H54 (cell line): Measurements from ENCODE around the gene ANKRD22.
"Not testable (repeated sequence)": the region's sequence is repeated elsewhere in the genome, so short reads cannot be mapped to it uniquely, and the experiment has no call there.

Experiments used
- DNase-seq: peaks from one replicate; pipeline ENCODE4 v3.0.0; 2011; ENCODE audit warnings: low spot score, mixed read lengths; ENCODE audit not compliant: insufficient read length
- FAIRE-seq: peaks from 3 replicates; lab custom pipeline; 2011; peaks lifted over from hg19 to GRCh38; lab: Jason Lieb, UNC
- POLR2A ChIP-seq: IDR thresholded peaks from 2 replicates; pipeline ENCODE4 v1.6.1; 2011; ENCODE audit warnings: low read depth, mild to moderate bottlenecking, low read length

The ANKRD22 gene

DNA sequence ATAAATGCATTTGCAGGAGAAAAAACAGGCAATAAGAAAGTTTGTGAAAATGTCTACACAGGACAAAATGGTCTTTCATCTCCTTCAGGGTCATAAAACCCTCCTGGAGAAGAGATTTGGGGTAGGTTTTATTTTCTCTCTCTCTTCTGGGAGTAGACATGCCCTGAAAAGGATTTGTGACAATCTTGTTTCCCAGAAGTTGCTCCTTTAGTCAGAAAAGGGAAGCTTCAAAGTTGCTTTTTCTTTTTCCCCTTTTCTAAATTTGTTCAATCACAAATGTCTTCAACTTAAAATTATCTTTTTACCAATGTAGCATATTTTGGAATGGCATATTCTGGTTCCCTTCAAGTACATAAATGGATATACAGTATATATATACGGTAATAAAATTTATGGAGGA, 9.4 kb upstream of the ANKRD22 start:
- FAIRE-seq, result no peak
- TF ChIP-seq POLR2A, result no peak
- no peak for DNase-seq

DNA sequence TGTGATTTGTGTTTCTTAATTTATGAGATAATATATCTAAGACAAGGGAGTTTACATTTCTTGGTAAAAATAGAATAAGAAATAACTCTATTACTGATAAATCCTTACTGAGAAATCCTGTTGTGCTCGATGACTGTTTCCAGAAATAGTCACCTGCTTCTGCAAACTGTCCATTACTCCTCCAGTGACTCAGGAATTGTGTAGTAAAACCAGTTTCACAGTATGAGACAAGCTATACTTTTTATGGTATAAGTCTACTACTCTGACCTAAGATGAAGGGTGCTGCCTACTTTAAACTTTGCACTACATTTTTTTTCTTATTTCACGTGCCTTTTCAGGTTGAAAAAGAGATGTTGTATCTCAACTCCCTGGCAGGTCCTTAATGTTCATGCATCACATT, 6.8 kb upstream of the ANKRD22 start:
- no peak for DNase-seq
- FAIRE-seq, result peak; percentile 6
- no peak for TF ChIP-seq POLR2A

DNA sequence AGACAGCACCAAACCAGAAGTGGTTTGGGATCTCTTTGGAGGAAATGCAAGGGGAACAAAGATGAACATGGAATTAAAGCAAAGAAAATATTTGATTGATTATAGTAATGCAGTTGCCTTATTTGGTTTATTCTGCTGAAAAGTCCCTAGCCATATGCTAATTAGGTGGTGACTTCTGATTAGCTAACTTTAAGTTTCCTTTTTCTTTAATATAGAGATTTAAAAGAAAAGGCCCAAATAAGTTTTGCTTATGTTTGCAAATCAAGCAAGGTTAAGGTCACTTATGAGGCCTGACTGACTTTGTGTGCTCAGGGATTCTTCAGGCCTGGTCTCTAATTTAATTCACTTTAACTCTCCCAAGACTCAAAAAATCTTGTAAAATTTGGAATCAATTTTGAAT, 6.2 kb upstream of the ANKRD22 start:
- DNase-seq (no peak), FAIRE-seq (no peak)
- no peak for TF ChIP-seq POLR2A

DNA sequence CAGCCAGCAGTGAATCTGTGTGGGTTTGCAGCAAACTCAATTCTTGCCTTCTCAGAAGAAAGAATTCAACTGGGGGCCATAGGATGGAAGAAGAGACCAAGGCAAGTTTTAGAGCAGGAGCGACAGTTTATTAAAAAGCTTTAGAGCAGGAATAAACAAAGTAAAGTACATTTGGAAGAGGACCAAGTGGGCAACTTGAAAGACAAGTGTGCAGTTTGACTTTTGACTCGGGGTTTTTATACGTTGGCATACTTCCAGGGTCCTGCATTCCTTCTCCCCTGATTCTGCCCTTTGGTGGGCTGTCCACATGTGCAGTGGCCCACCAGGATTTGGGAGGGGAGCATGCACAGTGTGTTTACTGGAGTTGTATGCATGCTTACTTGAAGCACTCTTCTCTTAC, 3.0 kb upstream of the ANKRD22 start:
- TF ChIP-seq POLR2A, result no peak
- DNase-seq (no peak), FAIRE-seq (no peak)

DNA sequence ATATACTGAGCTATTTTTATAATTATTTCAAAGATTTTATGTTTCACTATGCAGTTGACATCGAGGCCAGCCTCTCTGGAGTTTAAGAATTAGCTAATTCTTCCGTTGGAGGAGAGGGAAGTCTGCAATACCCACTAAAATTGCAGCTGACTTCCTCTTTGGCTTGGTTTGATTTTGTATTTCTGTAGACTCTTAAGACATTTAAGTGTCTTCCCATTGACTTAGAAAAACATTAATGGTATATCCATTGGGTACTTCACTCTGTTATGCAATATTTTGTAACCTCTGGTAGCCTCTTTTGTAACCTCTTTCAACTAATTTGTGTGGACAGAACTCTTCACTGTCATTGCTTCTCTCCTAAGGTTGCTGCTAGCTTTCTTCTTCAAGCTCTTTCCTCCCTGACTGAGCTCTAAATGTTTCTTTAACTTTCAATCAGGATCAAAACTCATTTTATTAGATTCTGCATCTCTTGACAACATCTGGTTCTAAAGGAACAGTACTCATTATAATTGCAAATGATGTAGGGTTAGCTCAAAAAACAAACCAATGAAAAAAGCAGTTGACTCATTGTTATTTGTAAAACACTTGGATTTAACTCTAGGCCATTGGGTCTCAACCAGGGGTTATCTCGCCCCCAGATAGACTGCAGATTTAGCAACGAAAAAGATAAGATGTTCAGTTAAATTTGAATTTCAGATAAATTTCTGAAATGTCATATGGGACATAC, 1.7 kb upstream of the ANKRD22 start:
- DNase-seq (no peak), FAIRE-seq (no peak)
- no peak for TF ChIP-seq POLR2A

DNA sequence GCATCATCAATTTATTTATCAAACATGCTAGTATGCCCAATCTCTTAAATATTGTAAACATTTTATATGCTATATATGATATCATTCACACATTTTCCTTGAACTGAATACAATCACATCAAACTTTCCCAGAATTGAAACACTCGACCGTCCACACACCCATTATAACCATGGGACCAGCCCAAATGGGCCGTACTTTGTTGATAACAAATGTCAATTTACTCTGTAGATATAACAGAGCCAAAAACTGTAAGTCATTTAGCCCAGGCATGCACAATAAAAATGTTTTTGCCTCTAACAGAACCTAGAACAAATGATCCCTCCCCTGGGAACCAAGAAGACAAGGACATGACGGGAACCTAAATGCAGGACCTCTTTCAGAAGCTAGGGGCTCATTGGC, 683 bp upstream of the ANKRD22 start:
- FAIRE-seq, result peak; percentile 6
- DNase-seq, result no peak
- TF ChIP-seq POLR2A, result no peak

DNA sequence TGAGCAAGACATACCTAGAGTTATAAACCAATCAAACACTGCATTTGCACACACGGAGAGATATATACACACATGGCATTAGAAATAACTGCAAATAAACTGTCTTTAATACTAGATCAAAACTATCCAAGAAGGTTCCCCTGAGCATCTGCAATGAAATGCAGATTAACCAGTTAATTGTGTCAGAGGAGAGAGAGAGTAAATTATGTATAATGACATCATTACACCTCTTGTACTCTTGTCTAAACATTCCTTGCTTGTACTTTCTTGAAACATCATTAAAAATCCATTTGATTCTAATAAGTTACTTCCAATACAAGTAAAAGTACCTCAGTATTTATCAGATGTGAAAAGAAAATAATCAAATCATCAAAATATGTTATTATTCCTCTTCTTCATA, 932 bp downstream of the ANKRD22 start:
- FAIRE-seq (peak; percentile 15), DNase-seq (no peak)
- no peak for TF ChIP-seq POLR2A

DNA sequence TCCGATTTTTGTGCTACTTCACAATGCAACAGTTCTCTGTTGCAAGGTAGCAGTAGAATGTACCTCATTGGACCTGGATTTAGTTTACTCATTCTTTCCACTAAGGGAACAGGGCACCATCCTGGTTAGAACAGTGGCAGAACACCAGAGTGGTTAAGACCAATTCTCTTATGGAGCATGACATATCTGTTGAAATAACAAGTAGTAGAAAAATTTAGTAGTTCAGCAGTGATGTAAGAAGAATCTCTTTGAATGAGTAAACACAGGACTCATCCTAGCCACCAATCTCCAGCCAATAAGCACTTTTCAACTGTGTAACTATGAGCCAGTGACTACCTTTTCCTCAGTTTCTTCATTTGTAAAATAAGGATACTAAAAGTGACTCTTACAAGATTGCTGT, 2.4 kb downstream of the ANKRD22 start:
- DNase-seq (no peak), FAIRE-seq (peak; percentile 92)
- no peak for TF ChIP-seq POLR2A

DNA sequence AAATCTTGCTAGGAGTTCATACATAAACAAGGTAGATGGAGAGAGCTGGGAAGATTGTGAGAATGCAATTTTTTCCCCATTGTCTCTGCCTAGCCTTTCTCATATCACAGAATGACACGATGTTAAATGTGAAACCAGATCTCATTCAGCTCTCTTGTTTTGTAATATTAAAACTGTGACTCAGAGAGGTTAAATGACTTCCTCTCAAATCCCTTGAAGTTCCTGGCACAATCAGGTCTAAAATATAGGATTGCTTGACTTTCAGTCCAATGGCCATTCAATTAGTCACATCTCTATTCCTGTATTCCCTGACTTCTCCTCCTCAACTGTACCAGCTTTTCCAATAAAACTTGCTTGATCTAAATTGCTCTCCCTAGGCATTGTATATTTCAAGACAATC, 3.1 kb downstream of the ANKRD22 start:
- peak; percentile 12 for DNase-seq
- no peak for TF ChIP-seq POLR2A
- FAIRE-seq, result peak; percentile 100

DNA sequence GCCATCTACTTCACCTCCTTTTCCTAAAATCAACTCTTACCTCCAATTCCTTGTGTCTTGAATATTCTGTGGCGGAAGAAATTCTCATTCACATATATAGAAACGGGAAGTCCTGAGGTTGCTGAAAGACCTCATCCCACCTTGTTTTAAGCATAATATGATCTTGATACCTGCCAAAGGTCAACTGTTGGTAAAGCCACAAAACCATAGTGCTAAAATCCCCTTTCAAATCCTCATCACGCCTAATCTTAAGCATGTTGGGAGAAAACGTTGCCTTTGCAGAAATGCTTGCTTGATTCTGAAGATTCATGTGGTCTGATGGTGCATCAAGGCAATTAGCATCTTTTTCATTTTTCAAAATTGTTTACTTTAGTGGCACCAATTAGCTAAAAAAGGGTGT, 8.5 kb downstream of the ANKRD22 start:
- no peak for TF ChIP-seq POLR2A
- DNase-seq, result no peak
- no peak for FAIRE-seq

DNA sequence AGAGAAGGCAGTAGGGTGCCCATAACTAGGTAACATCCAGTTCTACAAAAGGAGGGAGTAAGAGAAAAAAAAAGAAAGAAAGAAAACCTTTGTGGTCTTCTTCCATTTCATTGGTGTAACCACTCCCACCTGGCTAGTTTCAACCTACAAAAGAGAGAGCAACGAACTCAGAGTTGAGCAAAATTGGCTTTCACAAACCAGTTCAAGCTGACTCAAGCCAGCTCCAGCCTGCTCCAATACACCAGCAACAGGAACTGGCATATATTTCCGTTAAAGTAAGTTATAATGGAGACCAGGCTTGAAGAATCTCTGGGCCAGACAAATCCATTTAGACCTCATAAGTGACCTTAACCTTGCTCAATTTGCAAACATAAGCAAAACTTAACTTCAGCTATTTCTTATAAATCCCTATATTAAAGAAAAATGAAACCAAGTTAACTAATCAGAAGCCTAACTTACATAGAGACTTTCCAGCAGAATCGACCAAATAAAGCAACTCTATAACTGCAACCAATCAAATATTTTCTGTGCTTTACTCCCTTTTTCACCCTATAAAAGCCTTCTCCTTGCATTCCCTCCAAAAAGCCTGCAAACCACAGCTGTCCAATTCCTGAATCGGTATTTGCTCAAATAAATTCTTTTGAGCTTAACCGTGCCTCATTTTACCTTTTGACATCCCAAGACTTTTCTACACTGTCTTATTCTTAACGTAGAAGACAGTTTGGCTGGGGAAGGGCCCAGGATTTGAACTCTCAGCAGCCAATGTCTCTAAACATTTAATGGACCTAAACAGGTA, 10.1 kb downstream of the ANKRD22 start:
- FAIRE-seq (no peak), DNase-seq (no peak)
- TF ChIP-seq POLR2A, result no peak

DNA sequence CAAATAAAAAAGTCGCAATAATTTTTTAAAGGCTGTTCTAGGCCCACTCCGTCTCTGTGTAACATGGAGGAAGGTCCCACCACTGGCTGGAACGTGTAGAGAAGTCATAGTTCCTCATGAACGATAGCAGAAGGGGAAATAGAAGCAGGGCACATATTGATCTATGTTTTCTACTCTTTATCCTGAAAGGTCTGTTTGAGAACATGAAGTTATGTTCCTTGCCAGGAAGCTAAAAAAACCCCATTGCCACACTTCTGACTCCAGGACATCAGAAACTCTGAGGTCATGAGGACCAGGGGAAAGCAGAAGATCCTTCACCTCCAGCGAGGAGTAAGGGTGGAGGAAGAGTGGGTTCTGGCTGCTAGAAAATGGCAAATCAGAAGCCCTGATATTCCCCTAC, 10.8 kb downstream of the ANKRD22 start:
- TF ChIP-seq POLR2A, result no peak
- DNase-seq (no peak), FAIRE-seq (no peak)

DNA sequence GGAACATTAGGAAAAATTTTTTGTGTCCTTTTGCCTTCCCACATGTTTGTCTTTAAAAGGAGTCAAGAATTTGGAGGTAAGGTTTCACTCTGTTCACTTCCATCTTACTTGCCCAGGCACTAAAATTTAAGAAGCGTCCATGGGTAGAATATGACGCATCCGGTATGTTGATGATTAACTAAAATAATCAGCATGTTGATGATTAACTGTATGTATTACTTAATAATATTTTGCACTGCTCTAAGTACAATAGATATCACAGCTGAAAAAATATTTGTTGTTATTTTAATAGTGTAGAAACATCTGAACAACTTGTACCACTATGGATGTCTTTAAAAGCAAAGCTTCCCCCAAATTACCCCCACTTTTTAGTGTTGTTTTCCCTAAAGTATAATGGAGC, 11.5 kb downstream of the ANKRD22 start:
- no peak for TF ChIP-seq POLR2A
- FAIRE-seq (no peak), DNase-seq (no peak)

DNA sequence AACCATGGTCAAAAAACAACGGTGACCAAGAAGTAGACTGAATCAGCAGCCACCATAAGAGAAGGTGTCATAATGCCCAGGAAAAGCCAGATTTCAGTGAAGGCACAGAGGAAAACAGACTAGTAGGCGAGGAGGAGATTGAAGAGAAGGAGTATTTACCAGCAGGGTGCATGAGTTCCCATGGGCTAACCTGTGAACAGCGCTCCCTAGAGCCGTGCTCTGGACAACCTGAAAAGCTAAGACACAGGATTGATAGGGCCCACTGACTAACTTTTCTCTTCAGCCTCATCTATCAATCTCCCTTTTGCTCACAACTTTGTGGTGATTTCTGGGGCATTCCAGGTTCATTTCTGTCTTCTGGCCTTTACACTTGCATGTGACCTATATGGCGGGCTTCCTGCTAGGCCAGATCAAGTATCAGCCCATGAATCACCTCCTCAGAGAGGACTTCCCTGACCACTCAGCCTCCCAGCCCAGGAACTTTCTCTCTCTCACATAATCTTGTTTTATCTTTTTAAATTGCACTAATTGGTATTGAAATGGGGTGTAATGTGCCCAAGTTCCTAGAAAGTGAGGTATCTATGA, 12.8 kb downstream of the ANKRD22 start:
- DNase-seq (no peak), FAIRE-seq (no peak)
- no peak for TF ChIP-seq POLR2A

DNA sequence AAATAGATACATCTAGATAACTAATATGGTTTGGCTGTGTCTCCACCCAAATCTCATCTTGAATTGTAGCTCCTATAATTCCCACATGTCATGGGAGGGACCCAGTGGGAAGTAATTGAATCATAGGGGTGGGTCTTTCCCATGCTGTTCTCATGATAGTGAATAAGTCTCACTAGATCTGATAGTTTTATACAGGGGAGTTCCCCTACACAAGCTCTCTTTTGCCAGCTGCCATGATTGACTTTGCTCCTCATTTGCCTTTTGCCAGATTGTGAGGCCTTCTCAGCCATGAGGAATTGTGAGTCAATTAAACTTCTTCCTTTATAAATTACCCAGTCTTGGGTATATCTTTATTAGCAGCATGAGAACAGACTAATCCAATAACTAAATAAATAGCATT, 14.0 kb downstream of the ANKRD22 start:
- not testable (repeated sequence) for FAIRE-seq, DNase-seq
